ENCODE data around the gene PLCD3. TPM values are rescaled to one million over a fixed set of nuclear protein-coding genes. Genes with fewer than 3 reads are reported as not detected.

PLCD3 gene
- total and polyA plus RNA-seq, 2 donors: 0.66 to 9.1 TPM

- Histone ChIP-seq H3K4me1 (ENCODE audit: control insufficient read depth in 2 of 2, insufficient read depth in 2 of 2, low read length in 2 of 2) (no peaks in the 10 kb centered on the region), H3K27me3 (ENCODE audit: control insufficient read depth in 2 of 2, insufficient read depth in 1 of 2, low read length in 1 of 2) (peaks cover 8 to 44% of the 10 kb centered on the region in 2 donors), H3K9me3 (ENCODE audit: control insufficient read depth in 2 of 2, insufficient read depth in 1 of 2, low read length in 1 of 2) (no peaks in the 10 kb centered on the region), H3K27ac (ENCODE audit: low read depth in 1 of 2, low read length in 1 of 2) (no peak overlapping the region), H3K36me3 (ENCODE audit: control insufficient read depth in 2 of 2, insufficient read depth in 2 of 2, low read length in 1 of 2) (no peaks in the 10 kb centered on the region), H3K4me3 (ENCODE audit: low read length in 2 of 2) (no peak overlapping the region)
- WGBS: 97% methylated on average over 6 of the region's 6 CpGs
- no peak for DNase-seq (ENCODE audit: low read depth in 6 of 9, low spot score in 9 of 9)
These were observed 9.1 kb downstream of the PLCD3 start for GRCh38 chr17:45123076-45123770.

GRCh38 chr17:45121055-45121454 is 11.3 kb downstream of the PLCD3 start:
- DNase-seq (ENCODE audit: low read depth in 6 of 9, low spot score in 9 of 9): no peak
- no peak overlapping the region for H3K4me3 ChIP-seq (ENCODE audit: low read length in 2 of 2)
- H3K4me1 ChIP-seq (ENCODE audit: control insufficient read depth in 2 of 2, insufficient read depth in 2 of 2, low read length in 2 of 2): no peaks in the 10 kb centered on the region
- no peaks in the 10 kb centered on the region for H3K36me3 ChIP-seq (ENCODE audit: control insufficient read depth in 2 of 2, insufficient read depth in 2 of 2, low read length in 1 of 2)
- WGBS: 42% methylated on average over 45 of the region's 45 CpGs
- peaks cover 8 to 55% of the 10 kb centered on the region in 2 donors for H3K27me3 ChIP-seq (ENCODE audit: control insufficient read depth in 2 of 2, insufficient read depth in 1 of 2, low read length in 1 of 2)
- H3K9me3 ChIP-seq (ENCODE audit: control insufficient read depth in 2 of 2, insufficient read depth in 1 of 2, low read length in 1 of 2): no peaks in the 10 kb centered on the region
- H3K27ac ChIP-seq (ENCODE audit: low read depth in 1 of 2, low read length in 1 of 2): no peak overlapping the region

- no peak for DNase-seq (ENCODE audit: low read depth in 6 of 9, low spot score in 9 of 9)
- Histone ChIP-seq H3K4me1 (ENCODE audit: control insufficient read depth in 2 of 2, insufficient read depth in 2 of 2, low read length in 2 of 2) (no peaks in the 10 kb centered on the region), H3K4me3 (ENCODE audit: low read length in 2 of 2) (no peak overlapping the region), H3K27me3 (ENCODE audit: control insufficient read depth in 2 of 2, insufficient read depth in 1 of 2, low read length in 1 of 2) (peaks cover 8 to 57% of the 10 kb centered on the region in 2 donors), H3K36me3 (ENCODE audit: control insufficient read depth in 2 of 2, insufficient read depth in 2 of 2, low read length in 1 of 2) (no peaks in the 10 kb centered on the region), H3K9me3 (ENCODE audit: control insufficient read depth in 2 of 2, insufficient read depth in 1 of 2, low read length in 1 of 2) (no peaks in the 10 kb centered on the region), H3K27ac (ENCODE audit: low read depth in 1 of 2, low read length in 1 of 2) (no peak overlapping the region)
- 81% methylated on average over 22 of the region's 22 CpGs for whole genome bisulfite sequencing
These were observed 11.8 kb downstream of the PLCD3 start for GRCh38 chr17:45120558-45120957.

GRCh38 chr17:45119964-45120363 is 12.4 kb downstream of the PLCD3 start:
- Histone ChIP-seq H3K27ac (ENCODE audit: low read depth in 1 of 2, low read length in 1 of 2) (no peak overlapping the region), H3K36me3 (ENCODE audit: control insufficient read depth in 2 of 2, insufficient read depth in 2 of 2, low read length in 1 of 2) (no peaks in the 10 kb centered on the region), H3K4me3 (ENCODE audit: low read length in 2 of 2) (no peak overlapping the region), H3K9me3 (ENCODE audit: control insufficient read depth in 2 of 2, insufficient read depth in 1 of 2, low read length in 1 of 2) (no peaks in the 10 kb centered on the region), H3K4me1 (ENCODE audit: control insufficient read depth in 2 of 2, insufficient read depth in 2 of 2, low read length in 2 of 2) (no peaks in the 10 kb centered on the region), H3K27me3 (ENCODE audit: control insufficient read depth in 2 of 2, insufficient read depth in 1 of 2, low read length in 1 of 2) (peaks cover 8 to 57% of the 10 kb centered on the region in 2 donors)
- WGBS: 97% methylated on average over 8 of the region's 8 CpGs
- DNase-seq (ENCODE audit: low read depth in 6 of 9, low spot score in 9 of 9): no peak

DNA sequence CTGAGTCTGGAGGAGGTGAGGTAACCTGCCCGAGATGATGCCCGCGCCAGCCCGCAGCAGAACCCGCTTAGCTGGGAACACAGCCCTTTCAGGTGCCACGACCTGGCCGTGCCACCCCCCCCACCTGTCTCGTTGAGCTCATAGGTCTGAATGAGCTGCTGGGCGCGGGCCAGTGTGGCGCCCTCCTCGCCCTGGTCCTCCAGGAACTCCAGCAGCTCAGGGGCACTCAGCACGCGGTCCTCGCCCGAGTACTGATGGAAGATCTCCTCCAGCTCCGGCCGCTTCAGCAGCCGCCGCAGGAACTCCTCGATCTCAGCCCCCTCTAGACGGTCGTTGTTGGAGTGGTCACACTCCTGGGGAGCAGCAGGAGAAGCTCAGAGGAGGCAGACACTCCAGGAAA is 13.6 kb downstream of the PLCD3 start:
- 95% methylated on average over 23 of the region's 23 CpGs for WGBS
- H3K9me3 ChIP-seq (ENCODE audit: control insufficient read depth in 2 of 2, insufficient read depth in 1 of 2, low read length in 1 of 2): no peaks in the 10 kb centered on the region
- no peak for DNase-seq (ENCODE audit: low read depth in 6 of 9, low spot score in 9 of 9)
- H3K4me1 ChIP-seq (ENCODE audit: control insufficient read depth in 2 of 2, insufficient read depth in 2 of 2, low read length in 2 of 2): no peaks in the 10 kb centered on the region
- no peak overlapping the region for H3K27ac ChIP-seq (ENCODE audit: low read depth in 1 of 2, low read length in 1 of 2)
- H3K4me3 ChIP-seq (ENCODE audit: low read length in 2 of 2): no peak overlapping the region
- H3K27me3 ChIP-seq (ENCODE audit: control insufficient read depth in 2 of 2, insufficient read depth in 1 of 2, low read length in 1 of 2): peaks cover 8 to 57% of the 10 kb centered on the region in 2 donors
- H3K36me3 ChIP-seq (ENCODE audit: control insufficient read depth in 2 of 2, insufficient read depth in 2 of 2, low read length in 1 of 2): no peaks in the 10 kb centered on the region

DNA sequence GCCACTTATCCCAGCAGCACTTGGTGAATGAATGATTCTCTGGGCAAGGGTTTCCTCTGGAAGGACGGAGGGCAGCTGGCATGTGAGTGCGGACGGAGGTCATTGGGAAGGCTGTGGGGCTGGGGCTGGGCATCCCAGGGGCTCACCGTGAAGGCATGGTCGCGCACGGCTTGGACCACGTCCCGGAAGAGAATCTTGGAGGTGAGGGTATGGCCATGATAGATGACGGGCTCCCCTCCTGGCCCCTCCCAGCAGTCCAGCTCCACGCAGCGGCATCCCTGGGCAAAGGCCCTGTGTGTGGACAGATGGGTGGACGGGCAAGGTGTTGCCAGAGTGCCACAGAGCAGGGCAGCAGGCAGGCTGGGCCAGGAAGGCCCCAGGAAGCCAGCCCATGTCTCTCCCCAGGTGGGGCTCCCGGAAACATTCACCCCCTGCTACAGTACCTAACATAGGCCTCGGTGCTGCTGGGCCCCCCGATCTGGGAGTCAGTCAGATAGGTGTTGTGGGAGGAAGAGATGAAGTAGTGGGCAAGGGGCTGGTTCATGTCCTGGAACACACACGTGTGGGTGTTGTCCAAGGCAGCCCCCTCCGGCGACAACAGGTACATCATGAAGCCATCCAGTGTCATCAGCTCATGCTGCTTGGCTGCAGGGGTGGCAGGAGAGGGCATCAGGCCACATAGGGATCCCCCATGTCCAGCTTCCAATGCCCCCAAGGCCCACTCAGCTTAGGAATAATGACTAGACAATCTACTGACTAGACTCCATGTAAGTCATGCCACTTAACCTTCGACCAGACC is 14.3 kb downstream of the PLCD3 start:
- Histone ChIP-seq H3K36me3 (ENCODE audit: control insufficient read depth in 2 of 2, insufficient read depth in 2 of 2, low read length in 1 of 2) (no peaks in the 10 kb centered on the region), H3K4me3 (ENCODE audit: low read length in 2 of 2) (no peak overlapping the region), H3K27me3 (ENCODE audit: control insufficient read depth in 2 of 2, insufficient read depth in 1 of 2, low read length in 1 of 2) (peaks cover 8 to 52% of the 10 kb centered on the region in 2 donors), H3K4me1 (ENCODE audit: control insufficient read depth in 2 of 2, insufficient read depth in 2 of 2, low read length in 2 of 2) (no peaks in the 10 kb centered on the region), H3K9me3 (ENCODE audit: control insufficient read depth in 2 of 2, insufficient read depth in 1 of 2, low read length in 1 of 2) (no peaks in the 10 kb centered on the region), H3K27ac (ENCODE audit: low read depth in 1 of 2, low read length in 1 of 2) (no peak overlapping the region)
- 97% methylated on average over 20 of the region's 20 CpGs for WGBS
- DNase-seq (ENCODE audit: low read depth in 6 of 9, low spot score in 9 of 9): no peak

GRCh38 chr17:45117334-45117733 is 15.0 kb downstream of the PLCD3 start:
- DNase-seq (ENCODE audit: low read depth in 6 of 9, low spot score in 9 of 9): no peak
- H3K36me3 ChIP-seq (ENCODE audit: control insufficient read depth in 2 of 2, insufficient read depth in 2 of 2, low read length in 1 of 2): no peaks in the 10 kb centered on the region
- peaks cover 8 to 47% of the 10 kb centered on the region in 2 donors for H3K27me3 ChIP-seq (ENCODE audit: control insufficient read depth in 2 of 2, insufficient read depth in 1 of 2, low read length in 1 of 2)
- 96% methylated on average over 4 of the region's 4 CpGs for WGBS
- no peaks in the 10 kb centered on the region for H3K4me1 ChIP-seq (ENCODE audit: control insufficient read depth in 2 of 2, insufficient read depth in 2 of 2, low read length in 2 of 2)
- no peak overlapping the region for H3K4me3 ChIP-seq (ENCODE audit: low read length in 2 of 2)
- no peak overlapping the region for H3K27ac ChIP-seq (ENCODE audit: low read depth in 1 of 2, low read length in 1 of 2)
- H3K9me3 ChIP-seq (ENCODE audit: control insufficient read depth in 2 of 2, insufficient read depth in 1 of 2, low read length in 1 of 2): no peaks in the 10 kb centered on the region

DNA sequence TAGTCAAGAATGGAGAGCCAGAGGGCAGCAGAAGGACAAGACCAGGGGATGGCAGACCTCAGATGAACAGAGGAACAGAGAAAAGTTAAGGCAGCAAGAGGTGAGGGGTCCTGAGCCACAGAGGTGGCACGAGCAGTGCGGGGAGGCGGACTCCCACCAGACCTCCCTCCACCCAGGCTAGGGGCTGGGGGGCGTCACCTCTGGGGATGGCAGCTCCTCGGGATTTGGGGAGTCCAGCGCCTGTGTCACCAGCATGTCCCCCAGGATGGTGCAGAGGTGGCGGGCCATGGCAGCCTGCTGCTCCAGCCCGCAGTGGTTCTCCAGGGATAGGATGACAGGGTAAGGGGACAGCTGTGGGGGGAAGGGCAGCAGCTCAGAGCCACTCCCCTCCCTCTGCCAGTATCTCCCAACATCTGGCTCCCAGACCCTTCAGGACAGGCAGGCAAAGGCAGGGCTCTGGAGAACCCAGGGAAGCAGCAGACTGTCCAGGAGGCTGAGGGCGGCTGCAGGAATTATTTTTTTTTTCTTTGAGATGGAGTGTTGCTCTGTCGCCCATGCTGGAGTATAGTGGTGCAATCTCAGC is 15.8 kb downstream of the PLCD3 start:
- 97% methylated on average over 10 of the region's 10 CpGs for WGBS
- Histone ChIP-seq H3K36me3 (ENCODE audit: control insufficient read depth in 2 of 2, insufficient read depth in 2 of 2, low read length in 1 of 2) (no peaks in the 10 kb centered on the region), H3K27ac (ENCODE audit: low read depth in 1 of 2, low read length in 1 of 2) (no peak overlapping the region), H3K27me3 (ENCODE audit: control insufficient read depth in 2 of 2, insufficient read depth in 1 of 2, low read length in 1 of 2) (peaks cover 8 to 39% of the 10 kb centered on the region in 2 donors), H3K4me1 (ENCODE audit: control insufficient read depth in 2 of 2, insufficient read depth in 2 of 2, low read length in 2 of 2) (no peaks in the 10 kb centered on the region), H3K4me3 (ENCODE audit: low read length in 2 of 2) (no peak overlapping the region), H3K9me3 (ENCODE audit: control insufficient read depth in 2 of 2, insufficient read depth in 1 of 2, low read length in 1 of 2) (no peaks in the 10 kb centered on the region)
- DNase-seq (ENCODE audit: low read depth in 6 of 9, low spot score in 9 of 9): no peak

DNA sequence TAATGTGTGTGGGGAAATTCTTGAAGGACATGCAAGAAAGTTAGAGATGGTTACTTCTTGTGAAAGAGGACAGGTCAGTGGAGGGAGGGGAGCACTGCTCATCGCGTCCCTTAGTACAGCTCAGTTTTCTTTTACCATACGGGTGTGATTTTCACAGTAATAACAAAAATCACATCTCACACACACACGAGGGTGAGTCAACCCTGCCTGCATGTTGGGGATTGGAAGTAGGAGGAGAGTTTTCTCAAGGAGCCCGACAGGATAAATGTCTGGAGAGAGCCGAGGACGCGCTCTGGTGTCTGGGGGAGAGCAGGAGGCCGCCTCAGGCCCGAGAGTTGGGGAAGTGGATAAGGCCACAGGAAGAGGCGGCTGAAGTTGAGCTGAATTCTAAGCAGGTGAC is 16.4 kb downstream of the PLCD3 start:
- no peak for DNase-seq (ENCODE audit: low read depth in 6 of 9, low spot score in 9 of 9)
- no peaks in the 10 kb centered on the region for H3K36me3 ChIP-seq (ENCODE audit: control insufficient read depth in 2 of 2, insufficient read depth in 2 of 2, low read length in 1 of 2)
- no peak overlapping the region for H3K4me3 ChIP-seq (ENCODE audit: low read length in 2 of 2)
- H3K9me3 ChIP-seq (ENCODE audit: control insufficient read depth in 2 of 2, insufficient read depth in 1 of 2, low read length in 1 of 2): no peaks in the 10 kb centered on the region
- H3K4me1 ChIP-seq (ENCODE audit: control insufficient read depth in 2 of 2, insufficient read depth in 2 of 2, low read length in 2 of 2): no peaks in the 10 kb centered on the region
- H3K27me3 ChIP-seq (ENCODE audit: control insufficient read depth in 2 of 2, insufficient read depth in 1 of 2, low read length in 1 of 2): peaks cover 3 to 32% of the 10 kb centered on the region in 2 donors
- no peak overlapping the region for H3K27ac ChIP-seq (ENCODE audit: low read depth in 1 of 2, low read length in 1 of 2)
- WGBS: 84% methylated on average over 11 of the region's 11 CpGs
